HepG2 (cell line): ENCODE measurements around the gene NCOA6. TPM values are rescaled to one million over a fixed set of nuclear protein-coding genes. Genes with fewer than 3 reads are reported as not detected.

Experiments used
- HHEX ChIP-seq: IDR thresholded peaks from 2 replicates; pipeline ENCODE4 v1.6.1; 2016; ENCODE audit warnings: control low read depth
- HOXA9 ChIP-seq: sonication (generic); formaldehyde crosslinking; IDR thresholded peaks from 2 replicates; pipeline ENCODE4 v1.8.1; 2022; ENCODE audit warnings: missing genetic modification reagents, mild to moderate bottlenecking, moderate library complexity, borderline replicate concordance
- IRF1 ChIP-seq: sonication (generic); formaldehyde crosslinking; IDR thresholded peaks from 2 replicates; pipeline ENCODE4 v1.4.0; 2020; ENCODE audit warnings: low read depth, mild to moderate bottlenecking, missing genetic modification reagents
- RCOR2 ChIP-seq: IDR thresholded peaks from 2 replicates; pipeline ENCODE4 v1.6.1; 2016; ENCODE audit warnings: missing biosample characterization, missing genetic modification reagents
- SIN3B ChIP-seq: fragments of 150-350 bp; IDR thresholded peaks from 2 replicates; pipeline ENCODE4 v1.6.1; 2014; ENCODE audit warnings: low read length
- SMYD3 ChIP-seq: sonication (generic); formaldehyde crosslinking; IDR thresholded peaks from 2 replicates; pipeline ENCODE4 v1.8.1; 2023; ENCODE audit warnings: mild to moderate bottlenecking, missing genetic modification reagents
- SP5 ChIP-seq: IDR thresholded peaks from 2 replicates; pipeline ENCODE4 v1.6.1; 2016; ENCODE audit warnings: low read depth, borderline replicate concordance
- TCF12 ChIP-seq, 2 experiments: fragments of 450-650 bp in 1 of 2; sonication (generic) in 1 of 2; formaldehyde crosslinking in 1 of 2; IDR thresholded peaks; 2 replicates each; pipeline versions ENCODE4 v1.6.1 to v1.8.0; 2017 to 2022; ENCODE audit warnings: antibody characterized with exemption in 1 of 2, mild to moderate bottlenecking in 1 of 2, missing genetic modification reagents in 1 of 2, moderate library complexity in 1 of 2
- ZBTB49 ChIP-seq: sonication (generic); formaldehyde crosslinking; IDR thresholded peaks from 2 replicates; pipeline ENCODE4 v1.4.0; 2020; ENCODE audit warnings: missing genetic modification reagents, borderline replicate concordance
- ZFX ChIP-seq: sonication (generic); formaldehyde crosslinking; IDR thresholded peaks from 2 replicates; pipeline ENCODE4 v1.4.0; 2020; ENCODE audit warnings: mild to moderate bottlenecking, low read depth, missing genetic modification reagents, moderate library complexity
- ZNF335 ChIP-seq: sonication (generic); formaldehyde crosslinking; IDR thresholded peaks from 2 replicates; pipeline ENCODE4 v1.4.0; 2020; ENCODE audit warnings: missing genetic modification reagents
- ZNF446 ChIP-seq: sonication (generic); formaldehyde crosslinking; IDR thresholded peaks from 2 replicates; pipeline ENCODE4 v1.5.0; 2020; ENCODE audit warnings: mild to moderate bottlenecking, missing genetic modification reagents
- ZNF616 ChIP-seq: sonication (generic); formaldehyde crosslinking; IDR thresholded peaks from 2 replicates; pipeline ENCODE4 v1.5.0; 2020; ENCODE audit warnings: low read depth, mild to moderate bottlenecking, missing genetic modification reagents
- ZNF777 ChIP-seq: sonication (generic); formaldehyde crosslinking; IDR thresholded peaks from 2 replicates; pipeline ENCODE4 v1.4.0; 2020; ENCODE audit warnings: missing genetic modification reagents
- ZNF782 ChIP-seq: sonication (generic); formaldehyde crosslinking; IDR thresholded peaks from 2 replicates; pipeline ENCODE4 v1.4.0; 2020; ENCODE audit warnings: missing genetic modification reagents, mild to moderate bottlenecking, borderline replicate concordance
- ZSCAN22 ChIP-seq: sonication (generic); formaldehyde crosslinking; IDR thresholded peaks from 2 replicates; pipeline ENCODE4 v1.4.0; 2020; ENCODE audit warnings: mild to moderate bottlenecking, missing genetic modification reagents
- ZXDC ChIP-seq: sonication (generic); formaldehyde crosslinking; IDR thresholded peaks from 2 replicates; pipeline ENCODE4 v1.5.0; 2020; ENCODE audit warnings: mild to moderate bottlenecking, missing genetic modification reagents
- polyA plus RNA-seq, 8 experiments: library from polyadenylated mRNA; depleted of rRNA in 3 of 8; stranded (reverse) in 7 of 8; unstranded in 1 of 8; fragments of >200 nt; fragmentation: Illumina TruSeq in 4 of 8; extraction: Trizol in 4 of 8; gene quantifications; 2 replicates each; pipeline versions ENCODE4 v1.2.1 to v1.2.3, GENCODE V29; 2011 to 2016; ENCODE audit warnings: low read depth in 4 of 8, missing spikeins in 1 of 8, mixed read lengths in 1 of 8; ENCODE audit not compliant: insufficient read depth in 1 of 8
- total RNA-seq, 5 experiments: library from RNA; depleted of rRNA; stranded (reverse); fragments of >200 nt; fragmentation: Illumina TruSeq; extraction: Trizol; gene quantifications; 2 replicates each; pipeline ENCODE4 v1.2.3, GENCODE V29; 2016; ENCODE audit warnings: low read depth in 1 of 5
- TF ChIP-seq, protein P1 (sequence below): sonication (generic); formaldehyde crosslinking; IDR thresholded peaks from 2 replicates; pipeline ENCODE4 v1.4.0; 2020; ENCODE audit warnings: missing genetic modification reagents, borderline replicate concordance
- TF ChIP-seq, protein P2 (sequence below): sonication (generic); formaldehyde crosslinking; IDR thresholded peaks from 2 replicates; pipeline ENCODE4 v1.4.0; 2020; ENCODE audit warnings: missing genetic modification reagents, mild to moderate bottlenecking, borderline replicate concordance

NCOA6 gene
- total and polyA plus RNA-seq, 2 of the 13 experiments (the other 11 are each of a cell fraction or from before 2014, with no cell fraction given): 11.2 to 29.3 TPM

GRCh38 chr20:34824806-34825529 lies 483 bp downstream of the NCOA6 start (continued):
- TF ChIP-seq ZBTB49 (CRISPR knock-in tag) (no peak), SP5 (CRISPR knock-in tag) (no peak), ZNF335 (CRISPR knock-in tag) (0 out of 2 replicates have a peak, but pooled peaks have one; percentile 11), HHEX (CRISPR knock-in tag) (no peak; the same call in 1 of the 2 replicates), HOXA9 (CRISPR knock-in tag) (no peak), ZNF777 (peak; percentile 64; the same call in 1 of the 2 replicates), ZXDC (CRISPR knock-in tag) (no peak; the same call in 1 of the 2 replicates), SMYD3 (CRISPR knock-in tag) (no peak; the same call in 1 of the 2 replicates), ZNF782 (CRISPR knock-in tag) (peak; percentile 75), ZNF616 (CRISPR knock-in tag) (no peak), ZSCAN22 (CRISPR knock-in tag) (no peak), ZFX (CRISPR knock-in tag) (peak; percentile 94), ZNF446 (CRISPR knock-in tag) (peak; percentile 94; the same call in 1 of the 2 replicates), IRF1 (no peak), TCF12 (IDR thresholded peaks at IDR 0.05) (no peak), TCF12 (CRISPR knock-in tag; IDR thresholded peaks at IDR 0.05) (no peak), SIN3B (no peak), RCOR2 (CRISPR knock-in tag) (no peak)
- TF ChIP-seq, protein P1, sequence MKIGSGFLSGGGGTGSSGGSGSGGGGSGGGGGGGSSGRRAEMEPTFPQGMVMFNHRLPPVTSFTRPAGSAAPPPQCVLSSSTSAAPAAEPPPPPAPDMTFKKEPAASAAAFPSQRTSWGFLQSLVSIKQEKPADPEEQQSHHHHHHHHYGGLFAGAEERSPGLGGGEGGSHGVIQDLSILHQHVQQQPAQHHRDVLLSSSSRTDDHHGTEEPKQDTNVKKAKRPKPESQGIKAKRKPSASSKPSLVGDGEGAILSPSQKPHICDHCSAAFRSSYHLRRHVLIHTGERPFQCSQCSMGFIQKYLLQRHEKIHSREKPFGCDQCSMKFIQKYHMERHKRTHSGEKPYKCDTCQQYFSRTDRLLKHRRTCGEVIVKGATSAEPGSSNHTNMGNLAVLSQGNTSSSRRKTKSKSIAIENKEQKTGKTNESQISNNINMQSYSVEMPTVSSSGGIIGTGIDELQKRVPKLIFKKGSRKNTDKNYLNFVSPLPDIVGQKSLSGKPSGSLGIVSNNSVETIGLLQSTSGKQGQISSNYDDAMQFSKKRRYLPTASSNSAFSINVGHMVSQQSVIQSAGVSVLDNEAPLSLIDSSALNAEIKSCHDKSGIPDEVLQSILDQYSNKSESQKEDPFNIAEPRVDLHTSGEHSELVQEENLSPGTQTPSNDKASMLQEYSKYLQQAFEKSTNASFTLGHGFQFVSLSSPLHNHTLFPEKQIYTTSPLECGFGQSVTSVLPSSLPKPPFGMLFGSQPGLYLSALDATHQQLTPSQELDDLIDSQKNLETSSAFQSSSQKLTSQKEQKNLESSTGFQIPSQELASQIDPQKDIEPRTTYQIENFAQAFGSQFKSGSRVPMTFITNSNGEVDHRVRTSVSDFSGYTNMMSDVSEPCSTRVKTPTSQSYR: peak; percentile 40; the same call in 1 of the 2 replicates
- TF ChIP-seq, protein P2, sequence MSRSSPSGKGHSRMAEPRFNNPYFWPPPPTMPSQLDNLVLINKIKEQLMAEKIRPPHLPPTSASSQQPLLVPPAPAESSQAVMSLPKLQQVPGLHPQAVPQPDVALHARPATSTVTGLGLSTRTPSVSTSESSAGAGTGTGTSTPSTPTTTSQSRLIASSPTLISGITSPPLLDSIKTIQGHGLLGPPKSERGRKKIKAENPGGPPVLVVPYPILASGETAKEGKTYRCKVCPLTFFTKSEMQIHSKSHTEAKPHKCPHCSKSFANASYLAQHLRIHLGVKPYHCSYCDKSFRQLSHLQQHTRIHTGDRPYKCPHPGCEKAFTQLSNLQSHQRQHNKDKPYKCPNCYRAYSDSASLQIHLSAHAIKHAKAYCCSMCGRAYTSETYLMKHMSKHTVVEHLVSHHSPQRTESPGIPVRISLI (CRISPR knock-in tag): no peak
